ENCODE measurements around the gene PCDHGB3. TPM values are rescaled to one million over a fixed set of nuclear protein-coding genes. Genes with fewer than 3 reads are reported as not detected.
"Not testable (repeated sequence)": the region's sequence is repeated elsewhere in the genome, so short reads cannot be mapped to it uniquely, and the experiment has no call there.

PCDHGB3 gene
- total RNA-seq, 6 donors from 2014 or later: 1.2 to 6.3 (median 2.3) TPM

GRCh38 chr5:141403387-141403786 lies 33.3 kb downstream of the PCDHGB3 start:
- H3K4me1 ChIP-seq: no peaks in the 10 kb centered on the region
- 33 to 34% methylated on average over 22 of the region's 22 CpGs for WGBS, 2 donors
- peaks cover 45 to 86% (median 84%) of the 10 kb centered on the region in 4 donors for H3K9me3 ChIP-seq
- no peaks in the 10 kb centered on the region for H3K27me3 ChIP-seq
- H3K27ac ChIP-seq: no peak overlapping the region
- no peaks in the 10 kb centered on the region for H3K36me3 ChIP-seq
- H3K4me3 ChIP-seq: peak overlapping the region in 1 of 4 donors; percentile 11
- DNase-seq: peak in 1 of 2 donors; percentile 77
- ATAC-seq (ENCODE audit: low FRiP score in 2 of 2): no peak
- TF ChIP-seq POLR2A (IDR thresholded peaks at IDR 0.05) (no peak), CTCF (IDR thresholded peaks at IDR 0.05) (no peak)

- Histone ChIP-seq H3K4me3 (peak within 1 kb of the TSS in 3 of 4 donors; percentile 26 to 42 (median 29)), H3K9me3 (peaks cover 45 to 85% (median 81%) of the 10 kb centered on the region in 4 donors)
- not testable (repeated sequence) for H3K4me1 ChIP-seq, H3K27me3 ChIP-seq, H3K27ac ChIP-seq, H3K36me3 ChIP-seq
- 14 to 21% methylated on average over 31 to 51 of the region's 51 CpGs for WGBS, 2 donors
- peak; percentile 79 to 86 for ATAC-seq (ENCODE audit: low FRiP score in 2 of 2)
- TF ChIP-seq CTCF (IDR thresholded peaks at IDR 0.05): peak in 5 of 6 experiments; percentile 18 to 60 (median 40)
- peak; percentile 54 to 91 for DNase-seq
These were observed 37.9 kb downstream of the PCDHGB3 start, which contains the start of gene PCDHGB6 for GRCh38 chr5:141407790-141408505. TSS of gene PCDHGB6 (plus strand) at chr5:141408021. CDS start at chr5:141408203, 182 bp downstream.

GRCh38 chr5:141409598-141410306 lies 39.7 kb downstream of the PCDHGB3 start:
- ATAC-seq (ENCODE audit: low FRiP score in 2 of 2): no peak
- Histone ChIP-seq H3K4me1 (peaks cover 0 to 4% (median 0%) of the 10 kb centered on the region in 4 donors), H3K27ac (no peak overlapping the region), H3K36me3 (no peaks in the 10 kb centered on the region), H3K9me3 (peaks cover 41 to 84% (median 81%) of the 10 kb centered on the region in 4 donors), H3K4me3 (no peak overlapping the region), H3K27me3 (no peaks in the 10 kb centered on the region)
- WGBS, 2 donors: 34 to 35% methylated on average over 16 to 36 of the region's 64 CpGs
- DNase-seq: peak in 1 of 2 donors; percentile 67
- TF ChIP-seq POLR2AphosphoS5 (IDR thresholded peaks at IDR 0.05) (no peak), EP300 (IDR thresholded peaks at IDR 0.05) (no peak), POLR2A (IDR thresholded peaks at IDR 0.05) (no peak), CTCF (IDR thresholded peaks at IDR 0.05) (no peak)

- peaks cover 44 to 82% (median 77%) of the 10 kb centered on the region in 4 donors for H3K9me3 ChIP-seq
- H3K27me3 ChIP-seq: no peaks in the 10 kb centered on the region
- TF ChIP-seq EP300 (IDR thresholded peaks at IDR 0.05) (no peak), CTCF (IDR thresholded peaks at IDR 0.05) (no peak), POLR2A (IDR thresholded peaks at IDR 0.05) (no peak), POLR2AphosphoS5 (IDR thresholded peaks at IDR 0.05) (no peak)
These were observed 41.5 kb downstream of the PCDHGB3 start for GRCh38 chr5:141411575-141411974.

More at GRCh38 chr5:141411575-141411974, 41.5 kb downstream of the PCDHGB3 start:
- H3K36me3 ChIP-seq: no peaks in the 10 kb centered on the region
- 52 to 66% methylated on average over 2 to 3 of the region's 3 CpGs for WGBS, 2 donors
- peaks cover 0 to 8% (median 0%) of the 10 kb centered on the region in 4 donors for H3K4me1 ChIP-seq
- no peak overlapping the region for H3K4me3 ChIP-seq
- ATAC-seq (ENCODE audit: low FRiP score in 2 of 2): no peak
- DNase-seq: no peak
- no peak overlapping the region for H3K27ac ChIP-seq
